Smooth muscle cell (in vitro differentiated cells): ENCODE results near the gene MORN4. TPM values are rescaled to one million over a fixed set of nuclear protein-coding genes. Genes with fewer than 3 reads are reported as not detected.

Experiments used
- DNase-seq: peaks from one replicate; lab custom pipeline; 2025; ENCODE audit not compliant: unreplicated experiment; lab: John Stamatoyannopoulos, UW
- H2AFZ ChIP-seq: fragments of 200-600 bp; sonication (generic); 2 replicates; pipeline ENCODE4 v1.6.0; 2016; ENCODE audit warnings: antibody characterized with exemption, low read depth, mild to moderate bottlenecking
- H3F3A ChIP-seq: fragments of 200-600 bp; sonication (generic); 2 replicates; pipeline ENCODE4 v1.6.0; 2017; ENCODE audit warnings: antibody characterized with exemption, low read depth
- H3K27ac ChIP-seq: fragments of 200-600 bp; sonication (generic); 2 replicates; pipeline ENCODE4 v1.5.1; 2016; ENCODE audit warnings: low read depth, mild to moderate bottlenecking
- H3K27me3 ChIP-seq: fragments of 200-600 bp; sonication (generic); 2 replicates; pipeline ENCODE4 v1.6.1; 2016; ENCODE audit warnings: low read depth, mild to moderate bottlenecking
- H3K36me3 ChIP-seq: fragments of 200-600 bp; sonication (generic); 2 replicates; pipeline ENCODE4 v1.5.1; 2016; ENCODE audit warnings: low read depth
- H3K4me1 ChIP-seq: fragments of 200-600 bp; sonication (generic); 2 replicates; pipeline ENCODE4 v1.5.1; 2016; ENCODE audit warnings: low read depth
- H3K4me2 ChIP-seq: fragments of 200-600 bp; sonication (generic); 2 replicates; pipeline ENCODE4 v1.6.0; 2016; ENCODE audit warnings: mild to moderate bottlenecking
- H3K4me3 ChIP-seq: fragments of 200-600 bp; sonication (generic); 2 replicates; pipeline ENCODE4 v1.5.1; 2016; ENCODE audit warnings: mild to moderate bottlenecking
- H3K79me2 ChIP-seq: fragments of 200-600 bp; sonication (generic); 2 replicates; pipeline ENCODE4 v1.6.0; 2016; ENCODE audit warnings: low read depth, mild to moderate bottlenecking
- H3K9ac ChIP-seq: fragments of 200-600 bp; sonication (generic); 2 replicates; pipeline ENCODE4 v1.6.0; 2016; ENCODE audit warnings: low read depth
- H3K9me3 ChIP-seq: fragments of 200-600 bp; sonication (generic); replicated peaks from 2 replicates; pipeline ENCODE4 v1.5.1; 2016; ENCODE audit warnings: low read depth
- H4K20me1 ChIP-seq: fragments of 200-600 bp; sonication (generic); 2 replicates; pipeline ENCODE4 v1.6.0; 2016; ENCODE audit warnings: low read depth
- WGBS: methylation state at CpG from one replicate; pipeline ENCODE4 v1.1.7; 2016; ENCODE audit warnings: low lambda C conversion rate; 5-methylcytosine and 5-hydroxymethylcytosine counted together
- polyA plus RNA-seq: library from polyadenylated mRNA; unstranded; fragments of >200 nt; fragmentation: Nextera tagmentation; extraction: Ambion mirVana; gene quantifications from 2 replicates; pipeline ENCODE4 v1.2.1, GENCODE V29; 2016
- total RNA-seq: library from RNA; depleted of rRNA; stranded (reverse); fragments of >200 nt; gene quantifications from 2 replicates; pipeline ENCODE4 v1.2.3, GENCODE V29; 2014
- TF ChIP-seq, protein P1 (sequence below): fragments of 200-600 bp; sonication (generic); IDR thresholded peaks from 2 replicates; pipeline ENCODE4 v1.5.1; 2017; ENCODE audit warnings: borderline replicate concordance, mild to moderate bottlenecking, antibody characterized with exemption; ENCODE audit not compliant: insufficient read depth, poor library complexity, severe bottlenecking

MORN4 gene
- total and polyA plus RNA-seq, 2 experiments from 2014 or later, result 2.9 to 16.8 TPM

GRCh38 chr10:97676770-97677581 lies 43.7 kb upstream of the MORN4 start:
- peaks cover 3% of the 10 kb centered on the region for H3K79me2 ChIP-seq
- no peak overlapping the region for H3K4me2 ChIP-seq
- H4K20me1 ChIP-seq, result peaks cover 1% of the 10 kb centered on the region
- 93% methylated on average over 2 of the region's 2 CpGs for WGBS
- no peaks in the 10 kb centered on the region for H3K4me1 ChIP-seq
- no peak overlapping the region for H3K4me3 ChIP-seq
- H3K27me3 ChIP-seq, result no peaks in the 10 kb centered on the region
- TF ChIP-seq, protein P1, sequence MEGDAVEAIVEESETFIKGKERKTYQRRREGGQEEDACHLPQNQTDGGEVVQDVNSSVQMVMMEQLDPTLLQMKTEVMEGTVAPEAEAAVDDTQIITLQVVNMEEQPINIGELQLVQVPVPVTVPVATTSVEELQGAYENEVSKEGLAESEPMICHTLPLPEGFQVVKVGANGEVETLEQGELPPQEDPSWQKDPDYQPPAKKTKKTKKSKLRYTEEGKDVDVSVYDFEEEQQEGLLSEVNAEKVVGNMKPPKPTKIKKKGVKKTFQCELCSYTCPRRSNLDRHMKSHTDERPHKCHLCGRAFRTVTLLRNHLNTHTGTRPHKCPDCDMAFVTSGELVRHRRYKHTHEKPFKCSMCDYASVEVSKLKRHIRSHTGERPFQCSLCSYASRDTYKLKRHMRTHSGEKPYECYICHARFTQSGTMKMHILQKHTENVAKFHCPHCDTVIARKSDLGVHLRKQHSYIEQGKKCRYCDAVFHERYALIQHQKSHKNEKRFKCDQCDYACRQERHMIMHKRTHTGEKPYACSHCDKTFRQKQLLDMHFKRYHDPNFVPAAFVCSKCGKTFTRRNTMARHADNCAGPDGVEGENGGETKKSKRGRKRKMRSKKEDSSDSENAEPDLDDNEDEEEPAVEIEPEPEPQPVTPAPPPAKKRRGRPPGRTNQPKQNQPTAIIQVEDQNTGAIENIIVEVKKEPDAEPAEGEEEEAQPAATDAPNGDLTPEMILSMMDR, result peak; percentile 92
- no peak overlapping the region for H2AFZ ChIP-seq
- no peak overlapping the region for H3K27ac ChIP-seq
- H3K36me3 ChIP-seq, result no peaks in the 10 kb centered on the region
- H3F3A ChIP-seq, result no peaks in the 10 kb centered on the region
- DNase-seq, result no peak
- no peak overlapping the region for H3K9ac ChIP-seq
- H3K9me3 ChIP-seq, result no peaks in the 10 kb centered on the region

DNA sequence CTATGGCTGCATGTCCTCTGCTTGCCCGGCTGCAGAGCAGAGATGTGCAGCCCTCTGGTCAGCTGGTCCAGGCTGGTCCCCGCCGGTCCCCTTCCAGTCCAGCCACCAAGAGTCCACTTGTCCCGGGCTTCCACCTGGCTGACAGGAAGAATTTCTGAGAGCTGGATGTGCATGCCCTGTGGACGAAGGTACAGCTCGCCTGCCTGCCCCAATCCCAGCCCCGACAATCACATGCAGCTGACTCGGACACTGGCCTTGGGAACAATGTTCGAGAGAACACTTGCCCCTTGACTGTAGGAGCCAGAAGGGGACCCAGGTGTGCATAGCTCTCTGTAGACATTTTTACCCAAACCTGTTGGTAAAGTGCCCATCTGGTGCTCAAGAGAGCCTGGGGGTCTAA lies 41.9 kb upstream of the MORN4 start:
- no peaks in the 10 kb centered on the region for H3K79me2 ChIP-seq
- peaks cover 4% of the 10 kb centered on the region for H3K36me3 ChIP-seq
- 96% methylated on average over 9 of the region's 9 CpGs for WGBS

GRCh38 chr10:97673736-97674525 lies 40.6 kb upstream of the MORN4 start:
- TF ChIP-seq, protein P1, result no peak
- no peak overlapping the region for H3K27ac ChIP-seq
- H4K20me1 ChIP-seq, result no peaks in the 10 kb centered on the region
- no peaks in the 10 kb centered on the region for H3F3A ChIP-seq
- H3K36me3 ChIP-seq, result peaks cover 4% of the 10 kb centered on the region
- H3K9me3 ChIP-seq, result no peaks in the 10 kb centered on the region
- H3K27me3 ChIP-seq, result no peaks in the 10 kb centered on the region
- no peak overlapping the region for H3K4me2 ChIP-seq
- 90% methylated on average over 8 of the region's 8 CpGs for WGBS
- H3K79me2 ChIP-seq, result no peaks in the 10 kb centered on the region
- H3K4me1 ChIP-seq, result no peaks in the 10 kb centered on the region
- no peak overlapping the region for H2AFZ ChIP-seq
- no peak overlapping the region for H3K9ac ChIP-seq
- H3K4me3 ChIP-seq, result no peak overlapping the region
- no peak for DNase-seq

More for the DNA sequence above, 41.9 kb upstream of the MORN4 start:
- H3K9ac ChIP-seq, result no peak overlapping the region
- no peak overlapping the region for H3K4me3 ChIP-seq
- no peak for DNase-seq
- no peak overlapping the region for H3K4me2 ChIP-seq
- H3F3A ChIP-seq, result no peaks in the 10 kb centered on the region
- no peak overlapping the region for H3K27ac ChIP-seq
- H3K27me3 ChIP-seq, result no peaks in the 10 kb centered on the region
- no peaks in the 10 kb centered on the region for H4K20me1 ChIP-seq
- no peaks in the 10 kb centered on the region for H3K4me1 ChIP-seq
- no peaks in the 10 kb centered on the region for H3K9me3 ChIP-seq
- TF ChIP-seq, protein P1, result no peak
- no peak overlapping the region for H2AFZ ChIP-seq
